Activated T-cell treated with anti-CD3 and anti-CD28 coated beads for 24 hours (primary cell): ENCODE results near the gene HDAC7.
A peak's percentile ranks its signal among the peaks of the same experiment; 100 is the strongest.

Source experiments
- DNase-seq: peaks from one replicate; pipeline ENCODE4 v3.0.0-alpha.2; 2020; ENCODE audit warnings: low read depth

Gene HDAC7

GRCh38 chr12:47778881-47779280 is 40.8 kb downstream of the HDAC7 start:
- DNase-seq = no peak

- DNase-seq = no peak
Observed at GRCh38 chr12:47777741-47778558, 41.8 kb downstream of the HDAC7 start.

GRCh38 chr12:47777151-47777550 is 42.6 kb downstream of the HDAC7 start:
- DNase-seq = no peak

GRCh38 chr12:47776471-47777143 is 43.1 kb downstream of the HDAC7 start:
- DNase-seq = no peak

DNA sequence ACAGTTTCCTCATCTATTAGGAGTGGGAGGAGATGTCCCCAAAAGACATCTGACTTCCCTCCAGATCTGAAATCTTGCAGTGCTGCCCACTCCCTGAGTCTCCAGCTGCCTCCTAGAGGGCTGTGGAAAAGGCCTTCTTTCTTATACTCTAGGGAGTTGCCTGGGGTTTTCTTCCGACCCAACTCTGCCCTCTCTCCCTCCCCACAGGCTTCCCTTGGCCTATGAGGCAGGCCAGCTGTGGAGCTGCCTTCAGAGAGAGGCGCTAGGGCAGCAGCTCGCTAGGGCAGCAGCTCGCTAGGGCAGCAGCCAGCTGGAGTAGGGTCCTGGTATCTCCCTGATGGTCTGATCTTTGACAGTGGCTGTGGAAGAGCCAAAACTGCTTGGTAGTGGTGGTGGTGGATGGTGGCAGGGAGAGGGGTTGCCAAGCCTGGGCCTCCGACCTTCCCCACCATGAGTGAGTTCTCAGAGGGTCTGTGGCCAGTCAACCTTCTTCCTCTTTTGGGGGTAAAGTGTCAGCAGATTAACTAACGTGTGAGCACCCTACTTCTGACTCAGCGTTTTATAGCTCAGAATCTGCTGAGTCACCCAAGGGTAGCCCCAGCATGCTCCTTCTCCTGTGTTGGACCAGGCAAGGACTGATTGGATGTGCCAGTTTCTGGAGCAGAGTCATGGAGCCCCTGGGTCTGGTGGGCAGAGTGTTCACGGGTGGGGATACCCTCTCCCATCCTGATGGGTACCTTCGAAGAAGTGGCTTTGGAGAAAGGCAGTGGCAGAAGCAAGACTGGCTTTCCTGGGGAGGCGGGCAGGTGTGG is 44.4 kb downstream of the HDAC7 start:
- no peak for DNase-seq

- DNase-seq = no peak
Observed at GRCh38 chr12:47774663-47775062, 45.0 kb downstream of the HDAC7 start.

- DNase-seq = no peak
Observed at GRCh38 chr12:47773858-47774580, 45.7 kb downstream of the HDAC7 start.

- DNase-seq = peak; percentile 59
Observed at GRCh38 chr12:47773062-47773857, 46.4 kb downstream of the HDAC7 start, which contains the start of gene SLC48A1. Gene SLC48A1 (plus strand): TSS chr12:47773238. CDS start chr12:47773305, 67 bp downstream.

DNA sequence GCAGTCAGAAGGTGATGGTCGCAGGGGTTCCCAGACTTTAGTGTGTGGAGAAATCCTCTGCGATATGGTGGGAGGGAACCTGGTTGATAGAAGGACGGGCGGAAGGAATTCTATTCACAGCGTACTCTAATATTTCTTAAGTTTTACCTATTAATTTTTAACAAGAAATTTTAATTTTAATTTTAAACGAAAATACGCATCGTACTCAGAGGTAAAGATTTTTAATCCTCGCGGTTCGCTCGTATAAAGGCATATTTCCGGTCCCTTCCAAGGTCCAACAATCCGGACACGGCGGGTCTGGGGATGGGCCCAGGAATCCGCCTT is 47.0 kb downstream of the HDAC7 start:
- DNase-seq = no peak

- no peak for DNase-seq
Observed at GRCh38 chr12:47772094-47772660, 47.5 kb downstream of the HDAC7 start.

GRCh38 chr12:47771304-47771703 is 48.4 kb downstream of the HDAC7 start:
- no peak for DNase-seq

DNA sequence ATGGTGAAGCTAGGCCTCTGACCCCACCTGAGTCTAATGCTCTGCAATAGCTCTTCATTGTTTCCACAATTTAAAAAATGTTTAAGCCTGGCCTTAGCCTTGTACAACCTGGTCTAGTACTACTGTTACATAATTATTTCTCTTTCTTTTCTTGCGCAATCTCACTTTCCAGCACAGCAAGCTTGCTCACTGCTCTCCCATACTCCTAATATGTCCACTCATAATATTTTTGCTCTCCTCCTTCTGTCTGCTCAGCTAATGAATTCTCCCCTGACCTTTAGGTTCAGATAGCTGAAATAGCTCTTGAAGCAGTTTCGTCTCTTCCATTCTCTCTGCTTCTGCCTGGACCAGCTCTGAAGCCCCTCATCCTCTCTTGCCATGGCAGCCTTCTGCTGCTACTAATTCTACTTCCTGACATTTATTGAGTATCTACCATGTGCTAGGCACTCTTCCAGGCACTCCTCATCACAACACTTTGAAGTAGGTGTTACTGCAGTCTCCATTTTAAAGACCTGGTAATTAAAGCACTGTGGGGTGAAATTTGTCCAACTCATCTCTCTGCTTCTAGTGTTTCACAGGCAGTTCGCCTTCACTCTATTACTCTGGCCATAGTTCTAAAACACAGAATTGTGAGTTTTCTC is 49.5 kb downstream of the HDAC7 start:
- no peak for DNase-seq

DNA sequence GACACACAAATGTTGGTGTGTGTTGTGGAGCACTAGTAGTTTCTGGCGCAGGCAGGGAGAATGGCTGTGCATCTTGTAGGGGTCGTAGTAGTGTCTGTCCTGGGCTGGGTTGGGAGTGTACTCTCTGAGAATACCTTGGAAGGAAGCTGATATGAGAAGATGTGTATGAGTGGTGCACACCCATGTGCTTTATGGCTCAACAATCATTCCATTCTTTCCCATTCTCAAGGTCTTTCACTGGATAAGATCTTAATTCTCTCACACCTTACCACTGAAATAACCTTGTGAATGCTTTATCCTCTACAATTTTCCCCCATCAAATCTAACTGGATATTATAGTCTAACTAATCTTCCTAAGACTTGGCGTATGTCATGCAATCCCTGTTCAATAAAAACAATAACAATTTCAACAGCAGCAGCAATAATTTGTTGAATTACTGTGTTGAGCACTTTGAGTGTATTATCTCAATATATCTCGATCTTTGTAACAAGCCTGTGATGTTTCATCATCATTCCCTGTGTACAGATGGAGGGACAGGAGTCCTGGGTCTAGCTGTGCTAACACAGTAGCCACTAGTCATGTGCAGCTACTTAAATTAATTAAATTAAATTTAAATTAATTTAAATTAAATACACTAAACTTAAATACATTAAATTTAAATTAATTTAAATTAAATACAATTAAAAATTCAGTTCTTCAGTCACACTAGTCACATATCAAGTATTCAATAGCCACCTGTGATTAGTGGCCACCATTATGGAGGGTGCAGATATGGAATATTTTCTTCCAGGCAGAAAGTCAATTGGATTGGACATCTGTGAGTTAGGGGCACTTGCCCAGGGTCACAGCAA is 50.2 kb downstream of the HDAC7 start:
- DNase-seq = no peak

DNA sequence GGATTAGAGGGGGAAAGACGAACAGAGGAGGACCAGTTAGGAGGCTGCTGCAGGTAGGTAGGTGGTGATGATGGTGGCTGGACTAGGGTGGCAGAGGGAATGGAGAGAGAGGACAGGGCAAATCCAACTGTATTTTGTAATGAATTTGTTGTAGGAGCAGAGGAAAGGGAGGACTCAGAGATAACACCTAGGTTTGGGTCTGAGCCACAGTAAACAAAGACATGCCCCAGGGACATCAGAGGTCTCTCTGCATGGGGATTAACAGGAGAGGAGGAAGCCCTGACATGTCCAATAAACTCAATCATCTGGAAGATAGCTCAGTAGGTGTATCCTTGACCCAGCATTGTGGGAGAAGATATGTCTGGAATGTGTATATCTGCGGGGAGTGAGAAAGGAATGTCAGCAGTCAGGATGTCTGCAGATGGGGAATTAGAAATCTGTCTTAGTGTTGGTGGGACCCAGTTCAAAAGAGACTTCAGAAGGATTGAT is 51.3 kb downstream of the HDAC7 start:
- DNase-seq = no peak

DNA sequence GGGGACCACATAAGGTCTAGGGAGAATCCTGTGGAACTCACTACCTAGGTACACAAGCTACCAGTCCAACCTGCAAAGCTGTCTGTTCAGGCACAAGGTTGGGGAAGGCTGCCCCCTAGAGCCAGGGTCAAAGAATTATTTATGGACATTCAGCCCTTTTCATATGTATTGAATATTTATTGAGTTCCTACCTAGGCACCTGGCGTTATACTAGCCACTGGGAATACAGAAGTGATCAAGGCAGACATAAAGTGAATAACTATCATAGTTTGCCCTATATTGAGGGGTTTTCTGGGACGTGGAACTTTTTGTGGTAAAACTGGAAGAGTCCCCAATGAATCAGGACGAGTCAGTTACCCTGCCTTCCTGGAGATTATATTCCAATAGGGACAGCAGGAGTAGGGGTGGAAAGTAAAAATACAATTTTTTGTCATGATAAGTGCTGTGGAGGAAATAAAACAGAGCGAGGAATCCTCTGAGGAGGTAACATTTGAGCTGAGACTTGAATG is 52.4 kb downstream of the HDAC7 start:
- DNase-seq = peak; percentile 62

DNA sequence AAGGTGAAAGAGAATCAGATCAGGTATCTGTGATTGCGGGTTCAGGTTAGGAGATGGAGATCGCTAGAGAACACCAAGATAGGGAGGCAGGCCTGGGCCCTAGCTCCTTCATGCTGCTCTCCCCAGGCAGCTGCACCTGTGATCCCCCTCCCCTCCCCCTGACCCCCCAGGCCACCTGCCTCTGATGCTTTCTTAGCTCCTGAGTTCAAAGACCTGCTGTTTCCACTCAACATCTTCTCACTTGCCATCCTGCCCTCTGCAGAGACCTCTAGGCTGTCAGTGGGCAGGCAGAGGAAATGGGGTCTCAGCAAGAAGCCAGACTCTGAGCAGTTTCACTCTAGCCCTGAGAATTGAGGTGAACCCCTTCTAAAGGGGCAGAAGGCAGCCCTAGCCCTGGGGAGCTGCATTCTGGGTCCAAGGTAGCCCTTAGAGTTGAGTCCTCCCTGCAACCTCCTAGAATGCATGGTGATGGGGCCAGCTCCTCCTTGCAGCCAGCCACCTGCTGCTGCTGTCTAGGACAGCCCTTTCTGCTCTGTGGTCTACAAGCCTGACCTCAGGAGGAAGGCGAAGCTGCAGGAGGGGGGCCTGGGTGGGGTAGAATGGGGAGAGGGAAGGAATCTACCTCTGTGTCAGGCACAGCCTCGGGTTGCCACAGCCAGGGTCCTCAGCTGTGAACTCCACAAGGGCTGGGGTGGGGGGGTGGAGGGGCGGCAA is 53.0 kb downstream of the HDAC7 start:
- DNase-seq = no peak

DNA sequence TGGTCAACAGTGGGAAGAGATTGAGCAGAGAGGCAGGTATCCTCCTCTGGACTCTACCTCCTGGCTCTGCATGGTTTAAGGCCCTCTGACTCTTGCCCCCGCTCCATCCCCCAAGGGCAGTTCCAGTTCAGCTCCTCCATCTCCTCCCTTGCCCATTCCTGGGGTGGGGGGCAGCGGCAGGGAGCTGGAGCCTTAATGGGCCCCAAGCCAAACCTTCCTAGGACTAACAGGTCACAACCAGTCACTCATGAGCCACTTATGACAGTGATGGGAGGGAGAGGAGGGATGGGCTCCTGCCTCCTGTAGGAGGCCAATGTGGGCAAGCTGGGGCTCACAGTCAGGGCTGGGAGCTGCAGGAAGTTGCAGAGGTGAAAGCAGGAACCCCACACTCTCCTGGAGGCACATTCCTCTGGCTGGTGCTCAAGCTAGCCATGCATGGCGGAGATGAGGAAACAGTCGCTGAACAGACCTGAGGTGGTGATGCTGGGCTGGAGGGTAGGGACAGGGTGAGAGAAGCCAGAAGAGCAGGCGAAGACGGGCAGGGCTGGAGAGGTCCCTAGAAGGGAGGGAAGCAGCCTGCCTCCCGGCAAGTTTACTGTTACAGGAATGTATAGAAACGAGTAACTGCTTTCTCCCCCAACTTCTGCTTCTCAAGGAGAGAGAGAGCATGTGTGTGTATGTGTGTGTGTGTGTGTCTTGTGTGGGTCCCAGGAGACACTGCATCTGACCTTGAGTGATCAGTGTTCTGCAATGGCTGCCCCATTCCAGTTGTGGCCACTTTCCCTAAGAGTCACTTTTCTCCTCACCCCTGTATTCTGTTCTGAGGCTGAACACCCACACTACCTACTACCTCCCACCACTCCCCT is 56.0 kb downstream of the HDAC7 start:
- no peak for DNase-seq
